Fibroblast of lung (primary cell): ENCODE results near the gene AGAP9. TPM values are rescaled to one million over a fixed set of nuclear protein-coding genes. Genes with fewer than 3 reads are reported as not detected.
"Not testable (repeated sequence)": the region's sequence is repeated elsewhere in the genome, so short reads cannot be mapped to it uniquely, and the experiment has no call there.

Experiments used
- DNase-seq, 2 donors: peaks; one replicate each; pipeline versions ENCODE4 v3.0.0 to v3.0.0-alpha.2; 2010; ENCODE audit warnings: low read depth in 2 of 2
- H2AFZ ChIP-seq: 2 replicates; pipeline ENCODE4 v1.5.1; 2012; ENCODE audit warnings: low read length, control low read depth, inconsistent platforms
- H3K27ac ChIP-seq: 2 replicates; pipeline ENCODE4 v1.5.1; 2011; ENCODE audit warnings: low read length, control low read depth; ENCODE audit not compliant: insufficient read depth
- H3K27me3 ChIP-seq: 2 replicates; pipeline ENCODE4 v1.5.1; 2011; ENCODE audit warnings: mild to moderate bottlenecking, low read length; ENCODE audit not compliant: control insufficient read depth, insufficient read depth
- H3K36me3 ChIP-seq: 2 replicates; pipeline ENCODE4 v1.5.1; 2011; ENCODE audit warnings: low read length; ENCODE audit not compliant: control insufficient read depth, insufficient read depth
- H3K4me1 ChIP-seq: 2 replicates; pipeline ENCODE4 v1.5.1; 2011; ENCODE audit warnings: low read length; ENCODE audit not compliant: control insufficient read depth, insufficient read depth; ENCODE audit errors: extremely low read depth
- H3K4me2 ChIP-seq: 2 replicates; pipeline ENCODE4 v1.5.1; 2011; ENCODE audit warnings: low read length, control low read depth; ENCODE audit not compliant: insufficient read depth; ENCODE audit errors: extremely low read depth
- H3K4me3 ChIP-seq, 4 experiments: fragments of 200-600 bp in 1 of 4; sonication (generic) in 1 of 4; replicated peaks in 1 of 4; 2 replicates each; pipeline ENCODE4 v1.5.1; 2011 to 2016; ENCODE audit warnings: low read length in 4 of 4, low read depth in 3 of 4, mild to moderate bottlenecking in 3 of 4, control low read depth in 2 of 4, inconsistent platforms in 1 of 4, mixed read lengths in 1 of 4; ENCODE audit not compliant: insufficient read depth in 1 of 4; ENCODE audit errors: control extremely low read depth in 1 of 4
- H3K79me2 ChIP-seq: 2 replicates; pipeline ENCODE4 v1.5.1; 2012; ENCODE audit warnings: mild to moderate bottlenecking, low read length, inconsistent platforms; ENCODE audit not compliant: control insufficient read depth, insufficient read depth
- H3K9ac ChIP-seq: 2 replicates; pipeline ENCODE4 v1.5.1; 2011; ENCODE audit warnings: mild to moderate bottlenecking, low read length, control low read depth; ENCODE audit not compliant: insufficient read depth
- H3K9me3 ChIP-seq: 2 replicates; pipeline ENCODE4 v1.5.1; 2012; ENCODE audit warnings: low read depth, low read length; ENCODE audit not compliant: control insufficient read depth, insufficient read depth
- H4K20me1 ChIP-seq: 2 replicates; pipeline ENCODE4 v1.5.1; 2011; ENCODE audit warnings: low read length; ENCODE audit not compliant: control insufficient read depth, insufficient read depth; ENCODE audit errors: extremely low read depth
- EZH2 ChIP-seq: IDR thresholded peaks from 2 replicates; pipeline ENCODE4 v1.5.1; 2012; ENCODE audit warnings: low read length, control low read depth, mild to moderate bottlenecking; ENCODE audit errors: missing control alignments
- polyA plus RNA-seq, 2 donors: library from polyadenylated mRNA; depleted of rRNA in 1 of 2; stranded (reverse) in 1 of 2; unstranded in 1 of 2; fragments of >200 nt; gene quantifications; 2 replicates each; pipeline ENCODE4 v1.2.1, GENCODE V29; 2011 to 2012; ENCODE audit warnings: missing spikeins in 1 of 2
- total RNA-seq: library from RNA; depleted of rRNA; stranded (reverse); fragments of >200 nt; gene quantifications from 2 replicates; pipeline ENCODE4 v1.2.1, GENCODE V29; 2014
- TF ChIP-seq, protein P1 (sequence below), 2 donors: IDR thresholded peaks in 1 of 2; conservative IDR thresholded peaks in 1 of 2; 1 replicate in 1 of 2; 2 replicates in 1 of 2; pipeline ENCODE4 v1.5.1; 2011 to 2012; ENCODE audit warnings: low read length in 2 of 2, control low read depth in 1 of 2, inconsistent platforms in 1 of 2, low read depth in 1 of 2, mild to moderate bottlenecking in 1 of 2

AGAP9 gene
- total and polyA plus RNA-seq, 2 donors (not counting 1 experiment from before 2014, with no cell fraction given) = 2.8 to 3.2 TPM

DNA sequence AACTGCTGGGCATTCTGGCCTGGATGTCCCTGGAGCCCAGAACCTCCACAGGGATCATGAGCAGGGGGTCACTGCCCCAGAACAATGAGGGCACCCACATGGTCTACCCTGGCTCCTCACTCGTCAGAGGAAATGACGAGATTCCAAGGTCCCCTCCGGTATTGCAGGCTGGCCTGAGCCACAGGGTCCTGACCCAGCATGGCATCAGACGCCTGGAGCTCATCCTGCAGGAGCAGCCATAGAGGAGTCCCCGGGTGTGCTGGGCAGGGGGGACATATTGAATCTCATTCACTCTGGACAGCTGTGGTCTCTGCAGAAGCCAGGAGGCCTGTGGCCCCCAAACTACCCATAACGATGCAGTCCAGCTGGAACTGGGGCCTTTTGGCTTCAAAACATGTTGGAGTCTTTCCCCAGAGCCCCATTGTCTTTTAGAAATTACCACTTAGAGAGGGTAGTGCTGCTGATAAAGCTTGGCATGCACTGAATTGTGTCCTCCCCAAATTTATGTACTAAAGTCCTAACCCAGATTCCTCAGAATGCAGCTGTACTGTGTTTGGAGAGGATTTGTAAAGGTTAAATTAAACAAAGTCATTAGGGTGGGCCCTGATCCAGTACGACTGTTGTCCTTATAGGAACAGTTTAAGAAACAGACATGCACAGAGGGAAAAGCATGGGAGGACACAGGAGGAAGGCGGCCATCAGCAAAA, 67.2 kb downstream of the AGAP9 start:
- H3K79me2 ChIP-seq = no peaks in the 10 kb centered on the region
- no peak for DNase-seq
- H3K4me2 ChIP-seq = no peak overlapping the region
- H3K27ac ChIP-seq = no peak overlapping the region
- H2AFZ ChIP-seq = no peak overlapping the region
- peaks cover 2% of the 10 kb centered on the region for H3K4me1 ChIP-seq
- H4K20me1 ChIP-seq = no peaks in the 10 kb centered on the region
- no peaks in the 10 kb centered on the region for H3K9me3 ChIP-seq
- H3K36me3 ChIP-seq = no peaks in the 10 kb centered on the region
- no peak for TF ChIP-seq EZH2
- TF ChIP-seq, protein P1, sequence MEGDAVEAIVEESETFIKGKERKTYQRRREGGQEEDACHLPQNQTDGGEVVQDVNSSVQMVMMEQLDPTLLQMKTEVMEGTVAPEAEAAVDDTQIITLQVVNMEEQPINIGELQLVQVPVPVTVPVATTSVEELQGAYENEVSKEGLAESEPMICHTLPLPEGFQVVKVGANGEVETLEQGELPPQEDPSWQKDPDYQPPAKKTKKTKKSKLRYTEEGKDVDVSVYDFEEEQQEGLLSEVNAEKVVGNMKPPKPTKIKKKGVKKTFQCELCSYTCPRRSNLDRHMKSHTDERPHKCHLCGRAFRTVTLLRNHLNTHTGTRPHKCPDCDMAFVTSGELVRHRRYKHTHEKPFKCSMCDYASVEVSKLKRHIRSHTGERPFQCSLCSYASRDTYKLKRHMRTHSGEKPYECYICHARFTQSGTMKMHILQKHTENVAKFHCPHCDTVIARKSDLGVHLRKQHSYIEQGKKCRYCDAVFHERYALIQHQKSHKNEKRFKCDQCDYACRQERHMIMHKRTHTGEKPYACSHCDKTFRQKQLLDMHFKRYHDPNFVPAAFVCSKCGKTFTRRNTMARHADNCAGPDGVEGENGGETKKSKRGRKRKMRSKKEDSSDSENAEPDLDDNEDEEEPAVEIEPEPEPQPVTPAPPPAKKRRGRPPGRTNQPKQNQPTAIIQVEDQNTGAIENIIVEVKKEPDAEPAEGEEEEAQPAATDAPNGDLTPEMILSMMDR (conservative IDR thresholded peaks at IDR 0.05 in 1 of 2, IDR thresholded peaks at IDR 0.05 in 1 of 2; ENCODE audit: low read depth in 1 of 2, low read length in 2 of 2) = no peak
- H3K9ac ChIP-seq = no peak overlapping the region
- no peak overlapping the region for H3K4me3 ChIP-seq
- H3K27me3 ChIP-seq = peaks cover 6% of the 10 kb centered on the region

DNA sequence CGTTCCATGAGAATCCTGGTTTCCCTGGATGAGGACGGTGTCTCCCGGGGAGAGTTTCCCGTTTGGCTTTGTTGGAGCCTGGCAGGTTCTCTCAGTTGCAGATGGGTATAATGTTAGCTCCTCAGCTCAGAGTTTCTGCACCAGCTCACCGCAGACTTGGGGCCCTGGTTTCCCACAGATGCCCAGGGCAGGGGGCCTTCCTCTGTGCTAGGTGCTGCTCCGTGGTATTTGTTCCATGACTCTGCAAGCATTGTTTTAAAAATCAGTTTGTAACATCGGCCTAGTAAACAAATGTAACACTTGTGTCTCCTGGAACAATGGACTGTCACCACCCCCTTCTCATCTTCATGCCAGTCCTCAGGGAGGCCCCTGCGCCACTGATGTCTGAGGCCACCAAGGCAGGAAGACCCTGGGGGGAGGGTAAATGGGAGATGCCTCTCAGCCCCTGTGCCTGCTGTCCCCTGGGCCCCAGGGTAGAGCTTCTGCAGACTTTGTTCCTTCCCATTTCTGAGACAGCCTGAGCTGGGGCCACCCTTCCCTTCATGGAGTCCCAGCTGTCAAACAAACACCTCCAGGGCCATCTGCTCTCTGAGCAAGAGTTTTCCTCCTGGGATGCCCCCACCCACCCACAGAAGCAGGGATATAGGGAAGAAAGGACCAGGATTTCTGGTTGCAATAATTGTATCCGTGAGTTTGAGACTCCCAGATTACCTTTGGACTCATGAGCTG, 67.9 kb downstream of the AGAP9 start:
- H3K9ac ChIP-seq, H3K4me3 ChIP-seq, H3K79me2 ChIP-seq, H3K27ac ChIP-seq, H3K4me1 ChIP-seq, H3K27me3 ChIP-seq, DNase-seq, H3K9me3 ChIP-seq, H3K4me2 ChIP-seq, H3K36me3 ChIP-seq, H2AFZ ChIP-seq, H4K20me1 ChIP-seq: not testable (repeated sequence)

DNA sequence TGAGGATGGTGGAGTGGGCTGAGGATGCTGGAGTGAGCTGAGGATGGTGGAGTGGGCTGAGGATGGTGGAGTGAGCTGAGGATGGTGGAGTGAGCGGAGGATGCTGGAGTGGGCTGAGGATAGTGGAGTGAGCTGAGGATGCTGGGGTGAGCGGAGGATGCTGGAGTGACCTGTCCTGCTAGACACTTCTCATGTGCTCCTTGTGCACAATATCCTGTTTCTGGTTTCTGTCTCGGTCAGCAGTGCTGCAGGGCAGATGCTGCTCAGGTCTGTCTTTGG, 68.7 kb downstream of the AGAP9 start:
- no peaks in the 10 kb centered on the region for H4K20me1 ChIP-seq
- no peak overlapping the region for H3K4me2 ChIP-seq
- no peak overlapping the region for H2AFZ ChIP-seq
- no peaks in the 10 kb centered on the region for H3K9me3 ChIP-seq
- peaks cover 2% of the 10 kb centered on the region for H3K4me1 ChIP-seq
- H3K27me3 ChIP-seq = peaks cover 6% of the 10 kb centered on the region
- H3K27ac ChIP-seq = no peak overlapping the region
- H3K36me3 ChIP-seq = no peaks in the 10 kb centered on the region
- no peaks in the 10 kb centered on the region for H3K79me2 ChIP-seq
- TF ChIP-seq, protein P1 (conservative IDR thresholded peaks at IDR 0.05 in 1 of 2, IDR thresholded peaks at IDR 0.05 in 1 of 2; ENCODE audit: low read depth in 1 of 2, low read length in 2 of 2) = no peak
- no peak for TF ChIP-seq EZH2
- H3K4me3 ChIP-seq = no peak overlapping the region
- no peak overlapping the region for H3K9ac ChIP-seq
- no peak for DNase-seq
